GM06990 (cell line): ENCODE results near the gene IRX4.

ENCODE experiments used
- DNase-seq: peaks from one replicate; pipeline ENCODE4 v3.0.0-alpha.2; 2011; ENCODE audit not compliant: insufficient read length; ENCODE audit errors: extremely low read depth
- H3K27me3 ChIP-seq: replicated peaks from 2 replicates; pipeline ENCODE4 v1.6.0; 2011; ENCODE audit warnings: low read length; ENCODE audit not compliant: control insufficient read depth, insufficient read depth
- H3K36me3 ChIP-seq: 2 replicates; pipeline ENCODE4 v1.5.1; 2011; ENCODE audit warnings: low read length; ENCODE audit not compliant: control insufficient read depth, insufficient read depth
- H3K4me3 ChIP-seq: replicated peaks from 2 replicates; pipeline ENCODE4 v1.5.1; 2011; ENCODE audit warnings: low read depth, mild to moderate bottlenecking, control low read depth, low read length
- CTCF ChIP-seq: IDR thresholded peaks from 2 replicates; pipeline ENCODE4 v1.5.1; 2011; ENCODE audit warnings: low read length, control low read depth, mild to moderate bottlenecking, inconsistent platforms; ENCODE audit not compliant: insufficient read depth, poor library complexity, severe bottlenecking

IRX4 gene

GRCh38 chr5:1916041-1917001, 33.6 kb upstream of the IRX4 start:
- DNase-seq = no peak
- no peak for TF ChIP-seq CTCF
- Histone ChIP-seq H3K36me3 (no peaks in the 10 kb centered on the region), H3K27me3 (no peaks in the 10 kb centered on the region), H3K4me3 (no peak overlapping the region)

- no peak for DNase-seq
- no peak overlapping the region for H3K4me3 ChIP-seq
- no peaks in the 10 kb centered on the region for H3K36me3 ChIP-seq
- no peak for TF ChIP-seq CTCF
- no peaks in the 10 kb centered on the region for H3K27me3 ChIP-seq
Measured at GRCh38 chr5:1915316-1915715, 32.6 kb upstream of the IRX4 start.

GRCh38 chr5:1914471-1914870, 31.7 kb upstream of the IRX4 start:
- no peak for DNase-seq
- Histone ChIP-seq H3K36me3 (no peaks in the 10 kb centered on the region), H3K27me3 (no peaks in the 10 kb centered on the region), H3K4me3 (no peak overlapping the region)
- no peak for TF ChIP-seq CTCF

GRCh38 chr5:1913578-1913977, 30.9 kb upstream of the IRX4 start:
- TF ChIP-seq CTCF = no peak
- H3K27me3 ChIP-seq = no peaks in the 10 kb centered on the region; the same call in 1 of the 2 replicates
- no peak for DNase-seq
- no peaks in the 10 kb centered on the region for H3K36me3 ChIP-seq
- no peak overlapping the region for H3K4me3 ChIP-seq

- H3K27me3 ChIP-seq = no peaks in the 10 kb centered on the region; the same call in 1 of the 2 replicates
Measured at GRCh38 chr5:1912951-1913565, 30.3 kb upstream of the IRX4 start.

More at GRCh38 chr5:1912951-1913565, 30.3 kb upstream of the IRX4 start:
- Histone ChIP-seq H3K4me3 (no peak overlapping the region), H3K36me3 (no peaks in the 10 kb centered on the region)
- TF ChIP-seq CTCF = no peak
- no peak for DNase-seq
